NCI-H2081 (cell line): ENCODE measurements around the gene IL1RL1.
"Not testable (repeated sequence)": the region's sequence is repeated elsewhere in the genome, so short reads cannot be mapped to it uniquely, and the experiment has no call there.

Experiments used
- DNase-seq, 2 experiments: peaks; one replicate each; lab custom pipeline; 2025; lab: John Stamatoyannopoulos, UW

Gene IL1RL1

DNA sequence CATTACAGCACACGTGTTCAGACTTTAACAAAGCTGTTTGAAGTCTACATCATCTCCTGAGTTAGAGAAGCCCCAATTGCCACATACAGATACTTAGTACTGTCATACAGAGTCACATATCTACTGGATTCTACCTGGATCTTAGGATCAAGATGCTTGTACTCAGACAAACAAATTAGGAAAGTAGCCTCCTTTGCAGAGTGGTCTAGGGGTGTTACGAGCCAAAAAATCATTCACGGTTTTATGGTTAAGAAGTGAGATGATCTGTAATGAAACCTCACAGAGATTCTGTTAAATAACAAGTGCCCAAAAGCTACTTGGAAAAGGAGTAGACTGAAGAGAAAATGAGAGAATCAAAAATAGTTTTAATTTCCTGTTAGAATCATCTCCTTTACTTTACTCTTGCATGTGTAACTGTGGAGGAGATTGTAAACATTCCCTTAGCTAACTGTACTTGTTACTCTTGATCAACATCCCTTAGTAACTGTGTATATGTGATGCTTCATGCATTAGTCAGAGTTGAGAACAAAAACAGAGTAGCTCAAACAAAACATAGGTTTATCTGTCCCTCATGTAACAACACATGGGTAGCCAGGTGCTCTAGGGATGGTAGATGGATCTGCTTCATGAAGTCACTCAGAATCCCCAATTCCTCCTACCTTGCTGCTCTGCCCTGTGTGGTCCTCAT lies 16.4 kb upstream of the IL1RL1 start:
- DNase-seq = no peak

DNA sequence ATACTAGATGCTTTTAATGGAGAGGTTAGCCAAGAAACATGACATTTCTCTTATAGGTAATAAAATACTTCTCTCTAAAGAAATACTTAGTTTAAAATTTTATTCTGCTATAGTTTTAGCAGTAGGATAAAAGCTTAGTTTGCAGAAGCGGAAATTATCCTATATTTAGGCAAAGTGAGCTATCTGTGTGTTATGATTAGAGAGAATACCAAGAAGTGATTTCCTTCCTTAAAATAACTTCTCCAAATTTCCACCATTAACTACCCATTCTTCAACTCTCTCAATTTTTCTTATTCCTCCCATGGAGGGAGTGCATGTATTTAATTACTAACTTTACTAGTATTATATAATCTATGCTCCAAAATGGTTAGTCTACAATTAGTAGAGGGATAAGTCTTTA lies 15.8 kb upstream of the IL1RL1 start:
- DNase-seq = no peak

DNA sequence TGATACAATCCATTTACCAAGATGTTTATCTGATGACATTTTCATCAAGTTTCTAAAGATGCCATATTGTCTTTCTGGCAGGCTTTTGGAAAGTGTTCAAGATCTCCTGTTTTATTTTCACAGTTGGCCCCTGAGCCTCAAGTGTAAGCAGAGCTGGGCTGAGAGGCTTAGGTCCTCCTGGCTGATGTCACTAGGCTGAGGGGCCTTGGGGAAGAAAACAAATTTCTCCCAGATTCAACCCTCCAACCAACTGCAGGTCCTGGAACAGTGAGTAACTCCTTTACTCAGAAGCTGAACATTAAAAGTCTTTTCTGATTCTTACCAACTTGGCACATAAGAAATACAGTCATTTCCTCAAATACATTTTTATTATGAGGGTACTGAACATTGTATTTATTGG lies 14.9 kb upstream of the IL1RL1 start:
- DNase-seq = no peak

DNA sequence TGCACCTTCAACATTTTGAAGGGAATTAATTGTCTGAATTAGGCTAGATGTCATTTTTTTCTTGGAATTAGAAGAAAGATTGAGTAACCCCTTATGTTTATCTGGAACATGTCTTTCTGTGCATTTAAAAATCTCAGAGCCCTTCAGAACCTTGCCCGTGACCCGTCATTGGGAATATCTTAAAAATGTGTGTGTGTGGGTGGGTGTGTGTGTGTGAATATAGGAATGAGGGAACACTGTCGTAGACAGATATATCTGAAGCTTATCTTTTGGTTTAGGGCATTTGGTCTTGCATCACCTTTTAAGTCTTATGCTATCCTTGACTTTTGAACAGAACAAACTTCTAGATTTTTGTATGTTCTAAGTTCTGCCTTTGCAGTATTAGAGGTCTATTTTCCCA lies 13.5 kb upstream of the IL1RL1 start:
- no peak for DNase-seq

DNA sequence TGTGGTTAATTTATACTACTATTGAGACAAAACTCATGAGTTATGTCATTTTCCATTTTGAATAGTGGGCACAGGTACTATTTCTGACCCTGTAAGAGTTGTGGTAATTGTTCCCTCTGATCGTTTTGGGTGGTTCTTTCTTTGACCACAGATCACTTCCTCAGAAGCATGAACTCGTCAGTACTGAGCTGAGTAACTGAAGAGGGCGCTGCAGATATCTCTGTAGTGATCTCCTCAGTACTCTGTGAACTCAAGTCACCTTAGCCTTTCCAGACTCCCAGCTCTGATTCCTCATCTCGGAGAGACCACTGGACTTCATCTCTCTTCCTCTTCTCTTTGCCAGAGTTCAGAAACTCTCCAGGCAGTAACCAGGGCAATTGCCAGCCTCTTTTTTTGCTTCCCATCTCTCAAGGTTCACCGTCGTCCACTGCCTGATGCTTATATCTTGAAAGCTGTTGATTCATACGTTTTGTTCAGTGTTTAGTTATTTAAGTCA lies 9.4 kb upstream of the IL1RL1 start:
- no peak for DNase-seq

DNA sequence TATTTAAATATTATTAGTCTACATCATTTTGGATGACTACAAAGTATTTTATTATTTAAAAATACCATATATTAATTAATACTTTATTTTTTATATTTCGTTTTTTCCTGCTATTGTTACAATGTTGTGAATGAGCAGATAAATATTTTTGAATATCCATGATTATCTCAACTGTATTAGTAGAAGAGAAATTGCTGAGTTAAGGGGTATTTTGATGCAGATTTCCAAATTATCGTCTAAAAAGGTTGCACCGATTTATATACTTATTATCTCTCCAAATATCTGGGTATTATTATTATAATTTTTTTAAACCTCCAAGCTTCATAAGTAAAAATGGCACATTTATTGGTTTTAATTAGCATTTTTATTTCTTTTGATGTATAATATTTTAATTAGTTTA lies 8.9 kb upstream of the IL1RL1 start:
- no peak for DNase-seq

DNA sequence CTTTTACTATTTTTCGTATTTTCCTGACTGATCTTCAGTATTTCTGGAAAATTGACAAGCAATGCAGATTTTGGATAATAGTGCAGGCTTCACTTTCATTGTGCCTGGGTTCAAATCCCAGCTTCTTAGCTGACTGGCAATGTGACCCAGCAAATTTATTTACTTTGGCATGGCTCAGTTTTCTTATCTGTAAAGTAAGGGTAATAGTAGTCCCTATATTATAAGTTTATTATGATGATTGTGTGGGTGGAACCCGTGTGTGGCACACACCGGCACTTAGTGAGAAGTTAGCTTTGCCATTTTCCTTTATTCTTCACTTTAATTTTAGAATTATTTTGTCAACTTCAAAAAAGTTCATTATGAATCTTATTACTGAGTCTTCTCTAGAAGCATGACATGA lies 7.8 kb upstream of the IL1RL1 start:
- DNase-seq = no peak

DNA sequence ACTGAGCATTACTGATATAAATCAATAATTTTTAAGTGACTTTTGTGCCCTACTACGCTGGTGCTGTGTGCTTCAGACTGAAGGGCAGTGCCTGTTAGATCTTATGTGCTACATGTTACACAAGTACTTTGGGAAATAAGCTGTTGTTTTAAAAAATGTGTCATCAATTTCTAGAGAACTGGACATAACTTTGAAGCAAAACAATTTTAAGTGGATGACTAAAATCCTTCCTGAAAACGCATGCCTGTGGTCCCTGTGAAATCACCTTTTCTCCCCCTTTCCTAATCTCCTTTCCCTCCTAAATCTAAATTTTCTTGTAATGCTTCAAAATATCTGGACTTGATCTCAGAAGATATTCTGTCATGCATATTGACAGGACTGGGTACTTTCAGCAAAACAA lies 7.1 kb upstream of the IL1RL1 start:
- DNase-seq = no peak

DNA sequence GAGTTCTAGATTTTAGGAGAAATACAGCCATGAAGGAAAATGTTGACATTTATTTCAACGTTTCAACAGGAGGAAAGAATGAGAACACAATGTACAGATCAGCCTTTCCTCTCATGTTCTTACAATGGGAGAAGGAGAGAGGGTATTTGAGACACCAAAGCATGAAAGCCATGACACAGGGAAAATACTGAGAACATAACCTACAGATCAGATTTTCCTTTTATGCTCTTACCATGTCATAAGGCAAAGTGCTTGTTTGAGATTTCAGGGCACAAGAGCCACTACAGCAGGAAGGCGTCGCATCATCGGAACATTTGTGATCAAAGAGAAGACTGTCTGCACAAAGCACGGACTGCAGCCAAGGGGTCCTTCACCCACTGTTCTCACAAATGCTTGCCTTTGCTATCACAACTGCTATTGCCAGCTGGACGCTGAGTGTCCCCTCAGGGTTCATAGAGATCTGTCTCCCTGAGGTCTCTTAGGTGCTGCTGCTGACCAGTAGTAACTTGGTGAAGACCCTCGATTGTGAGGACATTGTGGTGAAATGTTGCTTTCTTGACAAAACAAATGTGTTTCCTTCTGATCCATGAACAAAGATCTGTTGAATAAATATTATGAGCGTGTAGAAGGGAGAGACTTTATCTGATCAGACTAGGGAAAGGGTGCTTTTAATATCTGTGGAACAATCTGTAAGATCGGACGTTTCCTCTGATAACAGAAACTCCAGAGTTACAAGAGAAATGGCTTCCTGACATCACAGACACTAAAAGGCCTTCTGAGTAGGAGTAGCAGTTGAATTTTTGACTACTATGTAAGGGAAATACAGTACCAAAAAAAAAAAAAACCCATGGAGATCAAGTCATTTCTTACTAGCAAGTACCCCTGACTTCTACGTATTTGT lies 6.4 kb upstream of the IL1RL1 start:
- DNase-seq = no peak

DNA sequence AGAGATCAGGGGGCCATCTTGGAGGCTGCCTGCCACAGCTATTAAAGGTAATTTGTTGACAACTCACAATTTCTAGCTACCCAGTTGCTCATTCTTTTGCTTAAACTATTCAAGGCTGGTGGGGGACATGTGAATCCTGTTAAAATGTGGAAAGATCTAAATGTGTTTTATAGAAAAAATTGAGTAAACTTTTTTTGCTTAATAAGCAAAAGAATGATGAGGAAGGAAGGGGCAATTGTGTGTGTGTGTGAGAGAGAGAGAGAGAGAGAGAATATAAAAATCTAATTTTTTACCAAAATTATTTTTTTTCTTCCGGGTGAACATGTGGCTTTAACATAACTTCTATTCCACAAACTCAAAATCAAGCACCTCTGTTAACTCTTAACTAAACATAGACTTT lies 5.2 kb upstream of the IL1RL1 start:
- DNase-seq = no peak

DNA sequence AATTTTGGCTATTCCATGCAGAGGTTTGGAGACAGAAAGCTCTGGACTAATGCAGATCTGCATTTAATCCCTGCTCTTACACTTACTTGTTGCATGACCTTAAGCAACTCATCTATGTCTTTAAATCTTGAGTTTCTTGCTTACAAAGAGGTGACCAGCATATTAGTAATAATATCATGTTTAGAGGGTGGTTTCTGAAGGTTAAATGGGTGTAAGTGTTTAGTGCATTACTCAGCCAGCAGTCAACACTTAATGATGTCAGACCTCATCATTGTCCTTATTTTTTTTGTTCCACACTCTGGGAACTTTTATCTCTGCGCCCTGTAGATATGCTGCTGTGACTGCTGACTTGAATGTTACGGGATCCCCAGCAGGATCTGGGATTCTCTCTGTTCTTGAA lies 1.7 kb downstream of the IL1RL1 start:
- DNase-seq = no peak

DNA sequence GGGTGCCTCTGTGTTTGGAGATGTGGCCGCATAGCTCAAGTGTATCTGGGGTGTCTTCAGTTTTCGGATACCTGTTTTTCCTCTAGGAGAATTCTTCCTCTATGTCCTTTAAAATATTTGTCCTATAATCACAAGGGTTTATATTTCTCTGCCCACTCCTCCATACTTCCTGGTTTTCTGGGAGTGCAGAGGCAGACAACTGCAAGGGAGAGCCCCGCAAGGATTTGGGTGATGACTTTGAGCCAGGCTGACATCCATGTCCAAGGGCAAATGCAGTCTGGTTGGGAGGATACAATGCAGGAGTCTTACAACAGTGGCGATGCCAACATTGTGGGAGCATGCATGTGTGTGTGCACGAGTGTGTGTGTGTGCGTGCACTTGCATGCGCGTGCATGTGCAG lies 2.1 kb downstream of the IL1RL1 start:
- DNase-seq = no peak

DNA sequence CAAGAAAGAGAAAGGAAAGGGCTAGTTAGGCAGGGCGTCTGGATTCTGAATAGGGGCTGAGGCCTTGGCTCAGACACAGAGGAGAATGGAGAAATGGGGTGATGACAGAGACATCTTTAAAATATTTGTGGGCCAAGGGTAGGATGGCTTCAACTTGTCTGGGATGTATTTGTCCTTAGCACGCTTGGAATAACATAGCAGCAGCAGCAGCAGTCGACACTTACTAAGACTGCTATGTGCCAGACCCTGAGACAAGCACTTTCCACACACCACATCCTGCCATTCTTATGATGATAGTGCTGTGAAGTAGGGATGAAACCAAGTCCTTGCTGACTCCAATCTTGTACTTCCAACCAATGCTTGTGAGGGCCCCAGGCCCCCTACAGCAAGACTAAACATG lies 2.6 kb downstream of the IL1RL1 start:
- DNase-seq = no peak

DNA sequence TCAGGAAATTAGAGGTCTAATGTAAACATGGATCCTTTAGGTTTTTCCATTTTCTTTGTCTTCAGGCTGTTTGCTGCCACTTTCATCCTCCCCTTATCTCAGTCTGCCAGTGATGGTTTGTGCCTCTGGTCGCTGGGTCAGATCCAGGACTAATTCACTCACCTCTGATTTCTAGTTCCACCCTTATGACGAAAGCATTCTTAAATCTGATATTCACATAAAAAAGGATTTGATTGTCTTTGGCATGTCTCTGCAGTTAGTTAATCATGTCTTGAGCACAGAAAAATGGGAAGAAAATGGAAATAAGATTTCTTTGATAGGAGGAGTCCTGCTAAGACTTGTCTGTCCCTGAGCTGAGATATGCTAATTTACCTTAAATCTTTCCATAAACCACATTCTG lies 4.6 kb downstream of the IL1RL1 start:
- no peak for DNase-seq

DNA sequence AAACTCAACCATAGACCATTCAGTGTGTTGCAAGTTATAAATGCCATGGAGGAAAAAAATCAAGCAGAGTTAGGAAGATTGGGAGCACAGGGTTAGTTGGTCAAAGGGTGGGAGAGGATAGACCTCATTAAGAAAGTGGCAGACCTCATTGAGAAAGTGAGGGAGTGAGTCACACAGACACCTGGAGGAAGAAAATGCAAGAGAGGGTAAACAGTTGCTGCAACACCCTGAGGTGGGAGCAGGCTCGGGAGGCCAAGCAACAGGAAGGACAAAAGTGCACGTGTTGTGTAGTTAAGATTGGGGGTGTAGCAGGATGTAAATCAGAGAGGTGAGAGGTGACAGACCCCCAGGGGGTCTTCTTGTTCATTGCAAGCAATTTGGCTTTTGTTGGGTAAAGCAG lies 6.4 kb downstream of the IL1RL1 start:
- no peak for DNase-seq

DNA sequence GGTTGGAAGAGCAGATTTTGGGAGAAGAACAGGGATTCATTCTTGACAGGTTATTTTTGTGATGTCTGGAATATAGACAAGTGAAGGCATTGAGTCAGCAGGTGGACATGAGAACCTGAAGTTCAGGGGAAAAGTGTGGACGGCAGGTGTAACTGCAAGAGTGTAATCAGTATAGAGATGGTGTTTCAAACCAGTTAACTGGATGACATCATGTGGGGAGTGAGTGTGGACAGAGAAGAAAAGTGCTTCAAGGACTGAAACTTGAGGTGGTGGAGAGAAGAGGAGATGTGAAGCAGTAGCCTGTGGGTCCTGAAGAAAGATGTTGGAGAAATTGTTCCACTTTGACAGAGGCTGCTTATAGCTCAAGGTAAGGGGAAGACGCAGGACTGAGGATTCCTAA lies 7.1 kb downstream of the IL1RL1 start:
- DNase-seq = no peak

DNA sequence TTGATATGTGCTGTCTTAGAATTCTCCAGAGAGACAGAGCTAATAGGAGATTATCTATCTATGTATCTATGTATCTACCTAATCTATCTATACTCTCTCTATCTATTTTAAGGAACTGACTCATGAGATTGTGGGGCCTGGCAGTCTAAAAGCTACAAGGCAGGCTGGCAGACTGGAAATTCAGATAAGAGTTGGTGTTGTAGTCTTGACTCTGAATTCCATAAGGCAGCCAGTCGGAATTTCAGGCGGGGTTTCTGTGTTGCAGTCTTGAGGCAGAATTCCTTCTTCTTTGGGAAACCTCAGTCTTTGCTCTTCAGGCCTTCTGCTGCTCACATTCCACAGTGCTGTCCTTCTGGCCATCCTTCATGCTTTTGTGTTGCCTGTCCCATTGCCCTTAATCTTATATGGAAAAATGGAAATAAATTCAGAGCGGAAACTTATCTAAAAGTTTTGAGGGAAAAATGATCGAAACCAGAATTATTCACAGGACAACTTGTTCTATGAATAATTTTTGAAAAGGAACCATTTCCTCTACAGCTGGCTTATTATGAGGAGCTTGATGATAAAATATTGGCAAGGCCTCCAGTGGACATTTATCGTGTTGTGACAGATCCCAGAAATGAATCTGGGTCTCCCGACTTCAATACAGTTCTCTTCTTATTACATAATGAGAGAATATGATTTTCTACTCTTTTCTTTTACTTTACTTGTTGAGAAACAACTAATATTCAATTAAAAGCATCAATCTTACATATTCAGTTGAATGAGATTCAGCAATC lies 10.8 kb downstream of the IL1RL1 start:
- no peak for DNase-seq

DNA sequence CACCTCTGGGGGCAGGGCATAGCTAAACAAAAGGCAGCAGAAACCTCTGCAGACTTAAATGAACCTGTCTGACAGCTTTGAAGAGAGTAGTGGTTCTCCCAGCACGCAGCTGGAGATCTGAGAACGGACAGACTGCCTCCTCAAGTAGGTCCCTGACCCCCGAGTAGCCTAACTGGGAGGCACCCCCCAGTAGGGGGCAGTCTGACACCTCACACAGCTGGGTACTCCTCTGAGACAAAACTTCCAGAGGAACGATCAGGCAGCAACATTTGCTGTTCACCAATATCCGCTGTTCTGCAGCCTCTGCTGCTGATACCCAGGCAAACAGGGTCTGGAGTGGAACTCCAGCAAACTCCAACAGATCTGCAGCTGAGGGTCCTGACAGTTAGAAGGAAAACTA lies 13.6 kb downstream of the IL1RL1 start:
- not testable (repeated sequence) for DNase-seq

DNA sequence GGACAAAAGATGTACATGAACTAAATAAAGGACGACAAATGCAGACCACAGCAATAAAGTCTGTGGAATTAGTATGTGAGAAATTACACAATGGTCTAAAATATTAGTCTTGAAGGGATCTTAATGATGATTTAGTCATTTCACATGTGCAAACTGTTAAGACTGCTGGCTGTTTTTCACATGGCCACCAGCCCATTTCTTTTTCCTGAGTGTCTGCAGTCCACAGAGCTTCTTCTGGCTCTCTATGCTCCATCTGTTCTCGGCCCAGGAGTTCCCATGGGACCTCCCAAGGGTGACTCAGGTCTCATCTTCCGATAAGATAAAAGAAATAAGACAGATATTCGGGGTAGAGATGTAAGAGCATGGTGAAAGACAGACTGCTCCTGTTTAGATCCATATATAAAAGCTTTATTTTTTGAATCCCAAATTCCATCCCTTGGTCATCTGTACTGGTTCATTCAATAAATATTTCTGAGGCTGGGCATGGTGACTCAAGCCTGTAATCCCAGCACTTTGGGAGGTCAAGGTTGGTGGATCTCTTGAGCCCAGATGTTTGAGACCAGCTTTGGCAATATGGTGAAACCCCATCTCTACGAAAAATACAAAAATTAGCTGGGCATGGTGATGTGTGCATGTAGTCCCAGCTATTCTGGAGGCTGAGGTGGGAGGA lies 20.1 kb downstream of the IL1RL1 start:
- no peak for DNase-seq

DNA sequence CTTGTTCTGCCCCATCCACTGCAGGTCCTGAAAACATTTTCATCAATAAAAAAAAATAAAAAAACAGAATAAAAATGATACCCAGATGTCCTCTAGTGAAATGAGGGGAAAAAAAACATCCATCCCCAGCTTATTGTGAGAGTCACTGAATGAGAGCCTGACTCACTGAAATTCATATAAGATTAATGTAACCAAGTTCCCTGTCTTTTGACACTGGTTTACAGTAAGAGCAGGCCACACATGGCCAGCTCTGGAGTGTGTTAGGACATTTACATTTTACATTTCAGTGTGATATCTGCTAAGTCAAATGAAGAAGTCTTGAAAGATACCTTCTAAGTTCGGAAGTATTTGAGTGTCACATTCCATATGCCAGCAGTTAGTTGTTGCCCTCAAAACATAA lies 23.1 kb downstream of the IL1RL1 start:
- DNase-seq = no peak

DNA sequence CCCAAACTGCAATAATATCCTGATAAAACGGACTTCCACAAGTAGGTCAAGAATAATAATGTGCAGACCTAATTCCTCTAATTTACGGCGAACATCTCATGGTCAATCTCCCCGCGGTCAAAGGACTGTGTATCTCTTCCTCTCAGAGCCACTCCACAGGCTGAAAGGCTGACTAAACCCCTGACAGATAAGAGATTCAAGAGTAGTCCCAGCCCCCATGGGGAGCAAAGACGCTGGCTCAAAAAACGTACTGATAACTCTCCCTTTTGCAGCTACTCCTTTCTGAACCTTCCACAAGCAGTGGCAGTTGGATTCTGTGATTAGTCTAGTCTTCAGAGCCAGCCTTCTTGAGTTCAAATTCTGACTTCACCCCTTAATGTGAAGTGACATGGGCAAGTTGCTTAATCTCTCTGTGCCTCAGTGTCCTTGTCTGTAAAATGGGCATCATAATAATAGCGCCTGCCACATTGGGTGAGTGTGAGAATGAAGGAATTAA lies 24.6 kb downstream of the IL1RL1 start:
- no peak for DNase-seq

DNA sequence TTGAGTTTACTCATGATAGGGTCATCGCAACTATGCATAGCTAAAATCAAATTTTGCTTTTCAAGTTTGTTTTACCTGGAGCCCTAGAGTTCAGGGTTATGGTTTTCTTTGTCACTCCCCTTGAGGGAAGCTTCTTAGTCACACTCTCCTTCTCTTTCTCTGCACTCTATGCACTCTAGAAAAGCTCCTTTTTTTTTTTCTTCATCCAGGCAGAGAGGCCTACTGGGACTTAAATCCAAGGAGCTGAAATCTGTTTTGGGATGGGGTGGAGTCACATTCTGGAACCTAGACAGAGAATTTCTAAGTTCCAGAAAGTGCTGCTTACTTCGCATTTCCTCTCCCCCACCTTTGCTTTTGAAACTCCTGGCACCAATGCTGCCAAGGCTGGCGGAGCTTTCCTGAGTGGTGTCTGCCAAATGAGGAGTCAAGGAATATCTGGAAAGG lies 25.2 kb downstream of the IL1RL1 start:
- no peak for DNase-seq
